ENCODE results near the gene USP51.
"Not testable (repeated sequence)": the region's sequence is repeated elsewhere in the genome, so short reads cannot be mapped to it uniquely, and the experiment has no call there.

USP51 gene

GRCh38 chrX:55486736-55487135 is 2.9 kb downstream of the USP51 start:
- Mint-ChIP-seq H3K4me1 (peaks cover 17% of the 10 kb centered on the region), H3K9me3 (peaks cover 13% of the 10 kb centered on the region), H3K4me3 (no peak overlapping the region), H3K27ac (peak overlapping the region in 1 of 3 experiments; percentile 59), H3K36me3 (ENCODE audit: low read depth) (peaks cover 3% of the 10 kb centered on the region), H3K27me3 (ENCODE audit: low read depth) (no peaks in the 10 kb centered on the region)
- no peak for TF ChIP-seq CTCF (IDR thresholded peaks at IDR 0.05; ENCODE audit: unreplicated experiment in 3 of 3)

GRCh38 chrX:55484948-55485347 is 4.7 kb downstream of the USP51 start:
- peak overlapping the region in 1 of 3 experiments; percentile 10 for H3K27ac Mint-ChIP-seq
- H3K4me1 Mint-ChIP-seq = peaks cover 8% of the 10 kb centered on the region
- TF ChIP-seq CTCF (IDR thresholded peaks at IDR 0.05; ENCODE audit: unreplicated experiment in 3 of 3) = no peak
- H3K4me3 Mint-ChIP-seq = peak overlapping the region in 1 of 3 experiments; percentile 33
- H3K36me3 Mint-ChIP-seq (ENCODE audit: low read depth) = peaks cover 3% of the 10 kb centered on the region
- H3K9me3 Mint-ChIP-seq = peaks cover 8% of the 10 kb centered on the region
- no peaks in the 10 kb centered on the region for H3K27me3 Mint-ChIP-seq (ENCODE audit: low read depth)

GRCh38 chrX:55480390-55481062 is 9.1 kb downstream of the USP51 start:
- no peak for TF ChIP-seq CTCF (IDR thresholded peaks at IDR 0.05; ENCODE audit: unreplicated experiment in 3 of 3)
- Mint-ChIP-seq H3K27ac (no peak overlapping the region), H3K4me1 (no peaks in the 10 kb centered on the region), H3K27me3 (ENCODE audit: low read depth) (no peaks in the 10 kb centered on the region), H3K4me3 (no peak overlapping the region), H3K9me3 (peaks cover 5% of the 10 kb centered on the region), H3K36me3 (ENCODE audit: low read depth) (no peaks in the 10 kb centered on the region)

GRCh38 chrX:55479956-55480355 is 9.7 kb downstream of the USP51 start:
- not testable (repeated sequence) for H3K4me3 Mint-ChIP-seq; H3K4me1 Mint-ChIP-seq; H3K9me3 Mint-ChIP-seq; H3K27ac Mint-ChIP-seq; H3K27me3 Mint-ChIP-seq (ENCODE audit: low read depth); H3K36me3 Mint-ChIP-seq (ENCODE audit: low read depth)

- H3K27me3 Mint-ChIP-seq (ENCODE audit: low read depth); H3K27ac Mint-ChIP-seq; H3K9me3 Mint-ChIP-seq; H3K4me3 Mint-ChIP-seq; H3K4me1 Mint-ChIP-seq; H3K36me3 Mint-ChIP-seq (ENCODE audit: low read depth): not testable (repeated sequence)
Measured at GRCh38 chrX:55465791-55466190, 23.9 kb downstream of the USP51 start.

- H3K4me1 Mint-ChIP-seq; H3K4me3 Mint-ChIP-seq; H3K9me3 Mint-ChIP-seq; H3K27ac Mint-ChIP-seq; H3K27me3 Mint-ChIP-seq (ENCODE audit: low read depth); H3K36me3 Mint-ChIP-seq (ENCODE audit: low read depth): not testable (repeated sequence)
Measured at GRCh38 chrX:55465108-55465507, 24.5 kb downstream of the USP51 start.

- H3K27me3 Mint-ChIP-seq (ENCODE audit: low read depth); H3K4me1 Mint-ChIP-seq; H3K4me3 Mint-ChIP-seq; H3K27ac Mint-ChIP-seq; H3K36me3 Mint-ChIP-seq (ENCODE audit: low read depth); H3K9me3 Mint-ChIP-seq: not testable (repeated sequence)
Measured at GRCh38 chrX:55464050-55464449, 25.6 kb downstream of the USP51 start.

GRCh38 chrX:55459926-55460325 is 29.7 kb downstream of the USP51 start:
- not testable (repeated sequence) for H3K4me3 Mint-ChIP-seq; H3K36me3 Mint-ChIP-seq (ENCODE audit: low read depth); H3K4me1 Mint-ChIP-seq

GRCh38 chrX:55459426-55459825 is 30.2 kb downstream of the USP51 start:
- not testable (repeated sequence) for H3K27ac Mint-ChIP-seq; H3K27me3 Mint-ChIP-seq (ENCODE audit: low read depth)

More at GRCh38 chrX:55459926-55460325, 29.7 kb downstream of the USP51 start:
- H3K27me3 Mint-ChIP-seq (ENCODE audit: low read depth); H3K9me3 Mint-ChIP-seq; H3K27ac Mint-ChIP-seq: not testable (repeated sequence)

GRCh38 chrX:55455708-55456107 is 33.9 kb downstream of the USP51 start:
- not testable (repeated sequence) for H3K4me3 Mint-ChIP-seq; H3K36me3 Mint-ChIP-seq (ENCODE audit: low read depth); H3K27ac Mint-ChIP-seq; H3K9me3 Mint-ChIP-seq; H3K27me3 Mint-ChIP-seq (ENCODE audit: low read depth); H3K4me1 Mint-ChIP-seq

More at GRCh38 chrX:55459426-55459825, 30.2 kb downstream of the USP51 start:
- not testable (repeated sequence) for H3K4me3 Mint-ChIP-seq; H3K4me1 Mint-ChIP-seq; H3K36me3 Mint-ChIP-seq (ENCODE audit: low read depth); H3K9me3 Mint-ChIP-seq

All from nephron (organoid).